Measurements from ENCODE around the gene FAM114A1.

DNA sequence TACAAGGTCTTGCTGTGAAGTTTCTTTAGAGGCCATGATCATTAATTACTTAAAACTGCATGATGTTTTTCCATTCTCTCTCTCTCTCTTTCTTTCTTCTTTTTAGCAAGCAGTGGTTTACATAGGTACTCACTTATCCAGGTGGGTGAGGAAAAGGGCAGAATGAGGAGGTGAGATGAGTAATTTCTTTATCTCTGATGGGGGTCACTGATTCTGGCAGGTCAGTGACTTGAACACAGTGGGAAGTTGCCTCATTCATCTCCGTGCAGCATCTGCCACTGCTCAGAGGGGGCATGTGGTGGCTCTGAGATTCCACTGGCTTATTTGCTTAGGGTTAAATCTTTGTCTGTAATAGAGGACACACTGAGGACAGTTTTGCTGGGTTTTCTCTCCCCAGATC is 62.6 kb downstream of the FAM114A1 start:
- TF ChIP-seq FOS (IDR thresholded peaks at IDR 0.05; ENCODE audit: low read depth, low read length) (no peak), RFX5 (IDR thresholded peaks at IDR 0.05; ENCODE audit: low read depth, low read length) (no peak), CTCF (conservative IDR thresholded peaks at IDR 0.05; ENCODE audit: low read depth, low read length) (no peak), CEBPB (IDR thresholded peaks at IDR 0.05; ENCODE audit: low read depth, low read length) (no peak), POLR2A (IDR thresholded peaks at IDR 0.05; ENCODE audit: low read depth, low read length) (no peak), CHD1 (IDR thresholded peaks at IDR 0.05; ENCODE audit: low read depth, low read length) (no peak), SMC3 (IDR thresholded peaks at IDR 0.05; ENCODE audit: low read depth, low read length) (no peak)
- TF ChIP-seq, protein P1, sequence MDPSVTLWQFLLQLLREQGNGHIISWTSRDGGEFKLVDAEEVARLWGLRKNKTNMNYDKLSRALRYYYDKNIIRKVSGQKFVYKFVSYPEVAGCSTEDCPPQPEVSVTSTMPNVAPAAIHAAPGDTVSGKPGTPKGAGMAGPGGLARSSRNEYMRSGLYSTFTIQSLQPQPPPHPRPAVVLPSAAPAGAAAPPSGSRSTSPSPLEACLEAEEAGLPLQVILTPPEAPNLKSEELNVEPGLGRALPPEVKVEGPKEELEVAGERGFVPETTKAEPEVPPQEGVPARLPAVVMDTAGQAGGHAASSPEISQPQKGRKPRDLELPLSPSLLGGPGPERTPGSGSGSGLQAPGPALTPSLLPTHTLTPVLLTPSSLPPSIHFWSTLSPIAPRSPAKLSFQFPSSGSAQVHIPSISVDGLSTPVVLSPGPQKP (IDR thresholded peaks at IDR 0.05; ENCODE audit: borderline replicate concordance, low read depth, low read length): no peak
